Stomach (tissue), 4 donors: ENCODE measurements around the gene LRRC10.

Experiments used
- CTCF ChIP-seq, 7 experiments: fragments of 450-650 bp in 4 of 7; fragments of 200-600 bp in 3 of 7; sonication (generic) in 3 of 7; IDR thresholded peaks; one replicate each; pipeline ENCODE4 v1.5.1; 2016 to 2019; ENCODE audit warnings: antibody characterized with exemption in 7 of 7, control low read depth in 2 of 7, mild to moderate bottlenecking in 1 of 7
- POLR2A ChIP-seq, 4 donors: fragments of 450-650 bp; IDR thresholded peaks; one replicate each; pipeline ENCODE4 v1.6.1; 2016; ENCODE audit warnings: antibody characterized with exemption in 4 of 4, control low read depth in 2 of 4, mild to moderate bottlenecking in 1 of 4, moderate library complexity in 1 of 4

DNA sequence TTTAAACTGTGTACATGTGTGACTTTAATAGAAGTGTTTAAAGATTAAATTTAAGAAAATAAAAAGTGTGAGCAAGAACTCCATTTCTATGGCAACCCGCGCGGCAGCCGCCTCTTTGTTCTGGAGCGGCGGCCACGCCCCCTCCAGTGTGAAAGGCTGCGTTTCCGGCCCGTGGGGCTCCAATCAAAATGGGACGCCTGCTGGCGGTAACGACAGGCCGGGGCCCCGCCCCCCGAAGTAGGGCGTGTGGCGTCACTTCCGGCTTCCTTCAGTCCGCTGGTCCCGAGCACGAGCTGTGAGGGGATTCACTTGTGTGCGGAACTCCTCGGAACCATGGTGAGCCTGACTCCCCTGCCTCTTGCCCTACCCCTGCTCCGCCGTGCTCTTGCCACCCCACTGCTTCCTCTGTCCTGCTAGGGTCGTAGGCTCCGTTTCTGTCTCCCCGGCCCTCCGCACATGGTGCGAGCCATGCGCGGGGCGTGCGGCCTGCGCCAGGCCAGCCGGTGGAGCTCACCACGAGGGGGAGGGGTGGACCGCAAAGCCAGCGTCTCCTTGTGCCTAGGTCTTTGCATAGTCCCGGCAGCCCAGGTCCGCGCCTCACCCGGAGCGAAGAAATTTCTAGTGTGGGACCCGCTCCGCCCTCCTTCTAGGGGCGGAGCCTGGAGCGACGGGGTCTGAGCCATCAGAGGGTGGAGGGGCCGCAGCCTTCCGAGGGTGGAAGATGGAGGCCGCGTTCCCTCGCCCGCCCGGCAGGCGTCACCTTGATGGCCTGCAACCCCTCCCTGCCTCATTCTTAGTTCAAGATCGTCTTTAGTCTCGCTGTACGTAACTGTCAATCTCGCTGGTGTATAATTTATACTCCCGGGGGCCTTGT lies 25.3 kb downstream of the LRRC10 start, which contains the start of gene CCT2:
- no peak for TF ChIP-seq POLR2A (IDR thresholded peaks at IDR 0.05)
- peak in 2 of 7 experiments; percentile 6 to 16 for TF ChIP-seq CTCF (IDR thresholded peaks at IDR 0.05)
